Inferior parietal cortex (tissue), 1 donor: Measurements from ENCODE around the gene ZNF398.
"Not testable (repeated sequence)": the region's sequence is repeated elsewhere in the genome, so short reads cannot be mapped to it uniquely, and the experiment has no call there.

Experiments used
- DNase-seq: peaks from one replicate; pipeline ENCODE4 v3.0.0-alpha.2; 2016; ENCODE audit errors: extremely low spot score

The ZNF398 gene

DNA sequence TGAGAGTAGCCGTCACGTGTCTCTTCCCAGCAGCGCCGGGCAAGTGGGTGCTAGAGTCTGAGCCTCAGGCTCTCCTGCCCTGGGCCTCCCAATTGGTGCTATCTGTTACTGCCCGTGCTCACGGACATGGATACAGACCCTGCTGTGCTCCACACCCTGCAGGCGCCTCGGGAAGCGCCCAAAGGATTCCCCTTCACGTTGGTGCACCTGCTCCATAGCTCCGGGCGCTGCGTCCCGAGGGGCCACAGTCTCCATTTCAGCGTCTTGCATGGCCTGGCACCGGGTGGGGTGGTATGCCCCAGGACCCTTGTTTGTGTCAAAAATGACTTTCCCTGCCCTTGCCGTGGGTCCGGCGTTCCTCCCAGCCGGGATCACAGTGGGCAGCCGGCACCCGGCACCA is 78.4 kb downstream of the ZNF398 start:
- no peak for DNase-seq

DNA sequence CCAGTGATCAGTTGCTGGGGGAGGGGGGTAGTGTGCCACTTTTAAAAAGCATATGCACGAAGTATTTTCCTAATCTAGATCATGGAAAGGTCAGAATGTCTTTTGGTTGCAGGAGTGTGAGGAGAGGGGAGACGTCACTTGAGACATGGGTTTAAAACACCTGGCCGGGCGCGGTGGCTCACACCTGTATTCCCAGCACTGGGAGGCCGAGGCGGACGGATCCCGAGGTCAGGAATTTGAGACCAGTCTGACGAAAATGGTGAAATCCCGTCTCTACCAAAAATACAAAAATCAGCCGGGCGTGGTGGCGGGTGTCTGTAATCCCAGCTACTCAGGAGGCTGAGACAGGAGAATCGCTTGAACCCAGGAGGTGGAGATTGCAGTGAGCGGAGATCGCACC is 79.1 kb downstream of the ZNF398 start:
- DNase-seq = not testable (repeated sequence)

DNA sequence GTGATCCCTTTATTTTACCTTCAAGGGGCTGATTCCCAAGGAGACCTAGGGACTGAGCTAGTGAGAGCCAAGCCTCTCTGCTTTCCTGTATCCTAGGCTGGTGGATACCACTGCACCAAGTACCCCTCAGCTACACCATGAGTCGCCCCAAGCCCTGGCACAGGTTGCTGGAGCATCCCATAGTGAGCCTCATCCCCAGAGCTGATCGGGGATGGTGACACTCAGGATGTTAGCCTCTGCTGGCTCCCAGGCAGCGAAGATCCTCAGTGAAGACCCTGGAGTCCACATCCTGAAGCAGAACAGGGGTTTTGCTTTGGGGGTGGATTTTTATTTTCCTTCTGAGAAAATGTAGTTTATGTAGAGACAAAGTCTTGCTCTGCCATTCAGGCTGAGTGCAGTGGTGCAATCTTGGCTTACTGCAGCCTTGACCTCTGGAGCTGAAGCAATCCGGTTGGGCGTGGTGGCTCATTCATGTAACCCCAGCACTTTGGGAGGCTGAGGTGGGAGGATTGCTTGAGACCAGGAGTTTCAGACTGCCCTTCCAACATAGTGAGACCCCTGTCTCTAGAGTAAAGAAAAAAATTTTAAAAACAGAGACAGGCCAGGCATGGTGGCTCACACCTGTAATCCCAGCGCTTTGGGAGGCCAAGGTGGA is 79.7 kb downstream of the ZNF398 start:
- DNase-seq = no peak

DNA sequence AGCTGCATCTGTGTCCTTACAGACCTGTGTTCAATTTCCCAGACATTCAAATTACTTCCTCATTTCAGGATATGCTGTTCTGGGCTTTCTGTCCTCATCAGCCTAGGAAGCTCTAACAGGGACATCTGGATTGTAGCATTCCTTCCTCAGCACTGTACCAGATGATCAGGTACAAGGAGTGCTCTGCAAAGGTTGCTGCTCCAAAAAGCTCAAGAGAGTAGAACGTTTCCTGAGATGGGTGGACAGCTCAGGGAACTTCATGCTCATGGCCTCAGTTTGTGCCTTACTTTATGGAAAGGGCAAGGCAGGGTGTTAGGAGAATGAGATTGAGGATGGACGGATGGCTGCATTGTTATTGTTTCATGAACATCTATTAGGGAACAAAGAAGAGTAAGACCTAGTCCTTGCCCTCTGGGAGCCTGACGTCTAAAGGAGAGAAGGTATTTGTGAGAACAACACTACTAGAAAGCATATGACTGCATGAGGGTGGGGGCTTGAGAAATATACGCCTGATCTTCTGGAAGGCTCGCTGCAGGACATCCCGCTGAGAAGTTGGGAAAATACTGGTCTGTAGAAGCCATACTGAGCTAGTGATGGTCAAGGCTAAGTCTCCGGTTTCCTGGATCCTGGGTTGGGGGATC is 81.7 kb downstream of the ZNF398 start:
- no peak for DNase-seq

DNA sequence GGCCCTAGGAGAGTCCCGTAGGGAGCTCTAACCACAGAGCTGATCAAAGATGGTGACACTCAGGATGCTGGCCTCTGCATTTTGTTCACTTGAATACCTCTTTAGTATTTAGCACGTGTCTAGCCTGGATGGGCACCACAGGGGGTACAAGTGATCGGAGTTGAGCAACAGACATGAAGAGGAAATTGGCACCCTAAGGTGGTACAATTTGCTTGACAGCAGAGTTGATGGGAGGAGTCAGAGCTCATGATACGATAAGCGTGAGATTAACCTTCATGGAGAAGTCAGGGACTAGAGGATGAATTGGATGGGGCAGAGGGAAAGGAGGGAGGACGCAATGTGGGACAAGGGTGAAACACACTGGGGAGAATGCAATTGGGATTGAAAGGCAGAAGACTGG is 82.3 kb downstream of the ZNF398 start:
- no peak for DNase-seq

DNA sequence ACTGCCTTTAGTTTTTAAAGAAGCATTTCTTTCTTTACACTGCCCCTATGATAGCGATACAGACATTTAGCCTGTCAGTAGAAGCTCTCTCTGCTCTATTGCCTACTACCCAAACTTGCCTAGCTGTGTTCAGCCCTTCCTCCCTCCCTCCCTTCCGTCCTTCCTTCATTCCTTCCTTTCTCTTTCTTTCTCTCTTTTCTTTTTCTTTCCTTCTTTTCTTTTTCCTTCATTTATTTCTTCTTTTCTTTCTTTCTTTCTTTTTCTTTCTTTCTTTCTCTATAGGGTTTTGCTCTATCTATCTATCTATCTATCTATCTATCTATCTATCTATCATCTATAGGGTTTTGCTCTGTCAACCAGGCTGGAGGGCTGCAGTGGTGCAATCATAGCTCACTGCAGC is 85.1 kb downstream of the ZNF398 start:
- DNase-seq = no peak
